ENCODE data around the gene UEVLD. TPM values are rescaled to one million over a fixed set of nuclear protein-coding genes. Genes with fewer than 3 reads are reported as not detected.
A peak's percentile ranks its signal among the peaks of the same experiment; 100 is the strongest.

The UEVLD gene
- total and polyA plus RNA-seq, 2 donors (not counting 1 experiment from before 2014, with no cell fraction given): 25.9 to 29.0 TPM

DNA sequence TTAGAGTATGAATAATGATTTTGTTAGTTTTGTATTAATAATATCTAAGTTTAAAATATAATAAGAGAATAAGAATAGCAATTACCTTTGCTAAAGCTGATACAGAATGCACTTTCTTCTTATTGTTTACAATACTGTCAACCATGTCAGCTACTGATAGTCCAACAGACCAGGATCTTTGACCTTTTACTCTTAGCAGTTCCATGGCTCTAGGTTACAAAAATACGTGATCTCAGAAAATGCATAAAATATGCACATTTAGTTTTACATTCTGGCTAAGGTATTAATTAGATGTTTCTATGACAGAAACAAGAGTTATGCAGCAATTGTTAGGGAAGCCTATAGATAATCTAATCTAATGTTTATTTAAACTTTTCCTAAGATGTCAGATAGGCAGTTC lies 54.3 kb downstream of the UEVLD start:
- Histone ChIP-seq H3K27ac (ENCODE audit: insufficient read depth, low read length) (no peak overlapping the region), H3K9me3 (ENCODE audit: control insufficient read depth, insufficient read depth, low read depth, low read length) (no peaks in the 10 kb centered on the region), H3K79me2 (ENCODE audit: control insufficient read depth, insufficient read depth, low read length) (no peaks in the 10 kb centered on the region), H4K20me1 (ENCODE audit: control insufficient read depth, extremely low read depth, insufficient read depth, low read length) (no peaks in the 10 kb centered on the region), H3K4me1 (ENCODE audit: control insufficient read depth, extremely low read depth, insufficient read depth, low read length) (no peaks in the 10 kb centered on the region), H3K27me3 (ENCODE audit: control insufficient read depth, insufficient read depth, low read length) (no peaks in the 10 kb centered on the region), H2AFZ (ENCODE audit: low read length) (no peak overlapping the region), H3K9ac (ENCODE audit: insufficient read depth, low read length) (no peak overlapping the region), H3K4me3 (replicated peaks in 1 of 4; ENCODE audit: control extremely low read depth in 1 of 4, insufficient read depth in 1 of 4, low read depth in 3 of 4, low read length in 4 of 4) (no peak overlapping the region), H3K36me3 (ENCODE audit: control insufficient read depth, insufficient read depth, low read length) (peaks cover 2% of the 10 kb centered on the region), H3K4me2 (ENCODE audit: extremely low read depth, insufficient read depth, low read length) (no peak overlapping the region)
- no peak for DNase-seq (ENCODE audit: low read depth in 2 of 2)
- no peak for TF ChIP-seq EZH2 (IDR thresholded peaks at IDR 0.05; ENCODE audit: low read length, missing control alignments)
- TF ChIP-seq, protein P1, sequence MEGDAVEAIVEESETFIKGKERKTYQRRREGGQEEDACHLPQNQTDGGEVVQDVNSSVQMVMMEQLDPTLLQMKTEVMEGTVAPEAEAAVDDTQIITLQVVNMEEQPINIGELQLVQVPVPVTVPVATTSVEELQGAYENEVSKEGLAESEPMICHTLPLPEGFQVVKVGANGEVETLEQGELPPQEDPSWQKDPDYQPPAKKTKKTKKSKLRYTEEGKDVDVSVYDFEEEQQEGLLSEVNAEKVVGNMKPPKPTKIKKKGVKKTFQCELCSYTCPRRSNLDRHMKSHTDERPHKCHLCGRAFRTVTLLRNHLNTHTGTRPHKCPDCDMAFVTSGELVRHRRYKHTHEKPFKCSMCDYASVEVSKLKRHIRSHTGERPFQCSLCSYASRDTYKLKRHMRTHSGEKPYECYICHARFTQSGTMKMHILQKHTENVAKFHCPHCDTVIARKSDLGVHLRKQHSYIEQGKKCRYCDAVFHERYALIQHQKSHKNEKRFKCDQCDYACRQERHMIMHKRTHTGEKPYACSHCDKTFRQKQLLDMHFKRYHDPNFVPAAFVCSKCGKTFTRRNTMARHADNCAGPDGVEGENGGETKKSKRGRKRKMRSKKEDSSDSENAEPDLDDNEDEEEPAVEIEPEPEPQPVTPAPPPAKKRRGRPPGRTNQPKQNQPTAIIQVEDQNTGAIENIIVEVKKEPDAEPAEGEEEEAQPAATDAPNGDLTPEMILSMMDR (conservative IDR thresholded peaks at IDR 0.05 in 1 of 2, IDR thresholded peaks at IDR 0.05 in 1 of 2; ENCODE audit: low read depth in 1 of 2, low read length in 2 of 2): no peak

DNA sequence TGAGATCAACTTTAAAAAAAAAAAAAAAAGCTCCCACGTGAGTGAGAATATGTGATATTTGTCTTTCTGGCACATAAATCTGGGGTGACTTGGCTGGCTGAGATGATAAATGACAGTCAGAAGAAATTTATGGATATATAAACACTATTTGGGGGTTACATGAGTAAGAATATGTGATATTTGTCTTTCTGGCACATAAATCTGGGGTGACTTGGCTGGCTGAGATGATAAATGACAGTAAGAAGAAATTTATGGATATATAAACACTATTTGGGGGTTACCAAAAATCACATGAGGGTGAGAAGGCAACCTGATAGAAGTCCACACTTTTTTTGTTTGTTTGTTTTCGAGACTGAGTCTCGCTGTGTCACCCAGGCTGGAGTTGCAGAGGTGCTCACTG lies 55.2 kb downstream of the UEVLD start:
- Histone ChIP-seq H4K20me1 (ENCODE audit: control insufficient read depth, extremely low read depth, insufficient read depth, low read length) (no peaks in the 10 kb centered on the region), H3K27me3 (ENCODE audit: control insufficient read depth, insufficient read depth, low read length) (no peaks in the 10 kb centered on the region), H3K4me1 (ENCODE audit: control insufficient read depth, extremely low read depth, insufficient read depth, low read length) (no peaks in the 10 kb centered on the region), H3K9ac (ENCODE audit: insufficient read depth, low read length) (no peak overlapping the region), H3K4me2 (ENCODE audit: extremely low read depth, insufficient read depth, low read length) (no peak overlapping the region), H3K9me3 (ENCODE audit: control insufficient read depth, insufficient read depth, low read depth, low read length) (no peaks in the 10 kb centered on the region), H2AFZ (ENCODE audit: low read length) (no peak overlapping the region), H3K36me3 (ENCODE audit: control insufficient read depth, insufficient read depth, low read length) (peaks cover 2% of the 10 kb centered on the region), H3K27ac (ENCODE audit: insufficient read depth, low read length) (no peak overlapping the region), H3K4me3 (replicated peaks in 1 of 4; ENCODE audit: control extremely low read depth in 1 of 4, insufficient read depth in 1 of 4, low read depth in 3 of 4, low read length in 4 of 4) (no peak overlapping the region), H3K79me2 (ENCODE audit: control insufficient read depth, insufficient read depth, low read length) (peaks cover 2% of the 10 kb centered on the region)
- TF ChIP-seq EZH2 (IDR thresholded peaks at IDR 0.05; ENCODE audit: low read length, missing control alignments): no peak
- TF ChIP-seq, protein P1 (conservative IDR thresholded peaks at IDR 0.05 in 1 of 2, IDR thresholded peaks at IDR 0.05 in 1 of 2; ENCODE audit: low read depth in 1 of 2, low read length in 2 of 2): no peak
- DNase-seq (ENCODE audit: low read depth in 2 of 2): no peak

DNA sequence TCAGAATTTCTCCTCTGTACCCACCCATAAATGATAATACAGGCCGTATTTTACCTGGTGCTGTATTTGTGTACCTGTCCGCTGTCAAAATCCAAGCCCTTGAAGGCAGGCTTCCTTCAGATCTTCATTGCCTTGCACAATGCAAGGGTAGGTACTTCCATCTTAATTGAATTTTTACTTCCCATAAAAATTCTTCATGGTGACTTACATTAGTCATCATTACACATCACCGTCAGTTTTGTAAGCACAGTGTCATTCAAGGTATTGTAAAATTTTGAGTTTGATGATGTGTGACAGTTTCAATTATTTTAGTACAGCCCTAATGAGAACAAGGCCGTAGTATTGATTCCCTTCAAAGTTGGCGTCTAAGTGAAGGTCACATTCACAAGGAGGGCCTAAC lies 61.0 kb downstream of the UEVLD start:
- Histone ChIP-seq H3K36me3 (ENCODE audit: control insufficient read depth, insufficient read depth, low read length) (peaks cover 1% of the 10 kb centered on the region), H3K27me3 (ENCODE audit: control insufficient read depth, insufficient read depth, low read length) (no peaks in the 10 kb centered on the region), H3K4me2 (ENCODE audit: extremely low read depth, insufficient read depth, low read length) (peak overlapping the region; percentile 95), H3K9ac (ENCODE audit: insufficient read depth, low read length) (peak overlapping the region; percentile 97), H3K9me3 (ENCODE audit: control insufficient read depth, insufficient read depth, low read depth, low read length) (no peaks in the 10 kb centered on the region), H3K4me3 (replicated peaks in 1 of 4; ENCODE audit: control extremely low read depth in 1 of 4, insufficient read depth in 1 of 4, low read depth in 3 of 4, low read length in 4 of 4) (peak overlapping the region; percentile 77 to 99 (median 90)), H4K20me1 (ENCODE audit: control insufficient read depth, extremely low read depth, insufficient read depth, low read length) (no peaks in the 10 kb centered on the region), H3K27ac (ENCODE audit: insufficient read depth, low read length) (peak overlapping the region; percentile 97), H3K4me1 (ENCODE audit: control insufficient read depth, extremely low read depth, insufficient read depth, low read length) (no peaks in the 10 kb centered on the region), H2AFZ (ENCODE audit: low read length) (peak overlapping the region; percentile 90), H3K79me2 (ENCODE audit: control insufficient read depth, insufficient read depth, low read length) (peaks cover 44% of the 10 kb centered on the region)
- TF ChIP-seq, protein P1 (conservative IDR thresholded peaks at IDR 0.05 in 1 of 2, IDR thresholded peaks at IDR 0.05 in 1 of 2; ENCODE audit: low read depth in 1 of 2, low read length in 2 of 2): no peak
- TF ChIP-seq EZH2 (IDR thresholded peaks at IDR 0.05; ENCODE audit: low read length, missing control alignments): no peak
- DNase-seq (ENCODE audit: low read depth in 2 of 2): peak; percentile 10 to 27
